ENCODE results near the gene DIRAS3. TPM values are rescaled to one million over a fixed set of nuclear protein-coding genes. Genes with fewer than 3 reads are reported as not detected.

DIRAS3 gene
- total and polyA plus RNA-seq, 8 donors = 0.47 to 3.6 (median 3.1) TPM

DNA sequence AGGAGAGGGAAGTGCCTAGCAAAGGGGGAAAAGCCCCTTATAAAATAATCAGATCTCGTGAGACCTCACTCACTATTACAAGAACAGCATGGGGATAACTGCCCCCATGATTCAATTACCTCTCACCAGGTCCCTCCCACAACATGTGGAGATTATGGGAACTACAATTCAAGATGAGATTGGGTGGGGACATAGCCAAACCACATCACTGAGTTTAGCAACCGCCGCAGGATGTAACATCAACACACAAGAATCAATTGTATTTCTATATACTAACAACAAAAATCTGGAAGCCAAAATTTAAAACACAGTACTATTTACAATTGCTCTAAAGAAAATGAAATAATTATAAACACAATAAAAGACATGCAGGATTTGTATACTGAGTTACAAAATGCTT, 21.9 kb downstream of the DIRAS3 start:
- Histone ChIP-seq H3K27ac (no peak overlapping the region), H3K4me3 (no peak overlapping the region), H3K27me3 (no peaks in the 10 kb centered on the region), H3K36me3 (no peaks in the 10 kb centered on the region), H3K9me3 (no peaks in the 10 kb centered on the region), H3K4me1 (no peaks in the 10 kb centered on the region)
- DNase-seq = no peak
- TF ChIP-seq, protein P1, sequence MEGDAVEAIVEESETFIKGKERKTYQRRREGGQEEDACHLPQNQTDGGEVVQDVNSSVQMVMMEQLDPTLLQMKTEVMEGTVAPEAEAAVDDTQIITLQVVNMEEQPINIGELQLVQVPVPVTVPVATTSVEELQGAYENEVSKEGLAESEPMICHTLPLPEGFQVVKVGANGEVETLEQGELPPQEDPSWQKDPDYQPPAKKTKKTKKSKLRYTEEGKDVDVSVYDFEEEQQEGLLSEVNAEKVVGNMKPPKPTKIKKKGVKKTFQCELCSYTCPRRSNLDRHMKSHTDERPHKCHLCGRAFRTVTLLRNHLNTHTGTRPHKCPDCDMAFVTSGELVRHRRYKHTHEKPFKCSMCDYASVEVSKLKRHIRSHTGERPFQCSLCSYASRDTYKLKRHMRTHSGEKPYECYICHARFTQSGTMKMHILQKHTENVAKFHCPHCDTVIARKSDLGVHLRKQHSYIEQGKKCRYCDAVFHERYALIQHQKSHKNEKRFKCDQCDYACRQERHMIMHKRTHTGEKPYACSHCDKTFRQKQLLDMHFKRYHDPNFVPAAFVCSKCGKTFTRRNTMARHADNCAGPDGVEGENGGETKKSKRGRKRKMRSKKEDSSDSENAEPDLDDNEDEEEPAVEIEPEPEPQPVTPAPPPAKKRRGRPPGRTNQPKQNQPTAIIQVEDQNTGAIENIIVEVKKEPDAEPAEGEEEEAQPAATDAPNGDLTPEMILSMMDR (IDR thresholded peaks at IDR 0.05) = no peak
- intact Hi-C loops (cut with DNase I) = no loop called here
- no peak for ATAC-seq

DNA sequence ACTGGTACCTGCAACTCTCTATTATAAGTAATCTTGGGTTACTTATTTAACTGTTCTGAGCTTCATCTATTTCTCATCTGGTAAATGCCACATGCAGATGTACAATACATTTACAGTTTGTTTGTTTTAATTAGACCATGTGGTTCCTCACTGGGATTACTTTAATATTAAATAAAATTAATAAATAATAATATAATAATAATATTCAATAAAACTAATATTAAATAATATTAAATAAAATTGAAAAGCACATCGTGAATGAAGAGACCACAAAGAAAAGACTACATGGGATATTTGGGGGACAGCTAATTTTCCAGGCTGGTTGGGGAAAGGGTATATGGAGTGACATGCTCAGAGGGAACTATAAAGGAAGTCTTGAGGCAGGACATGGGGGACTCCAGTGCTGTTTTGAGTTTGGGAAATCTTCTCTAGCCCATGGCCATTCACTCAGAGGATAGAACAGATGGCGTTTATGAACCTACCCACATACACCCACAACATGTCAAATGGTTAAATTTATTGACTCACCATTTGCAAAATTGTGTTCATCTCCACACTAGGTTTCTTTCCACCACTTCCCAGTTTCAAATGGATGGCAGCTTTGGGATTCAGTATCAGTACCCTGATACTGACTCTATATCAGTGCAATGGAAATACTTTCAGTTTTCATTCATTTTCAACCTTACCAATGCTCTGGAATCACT, 25.6 kb downstream of the DIRAS3 start:
- TF ChIP-seq, protein P1 (IDR thresholded peaks at IDR 0.05) = no peak
- intact Hi-C loops (cut with DNase I) = no loop called here
- no peaks in the 10 kb centered on the region for H3K4me1 ChIP-seq
- no peaks in the 10 kb centered on the region for H3K9me3 ChIP-seq
- no peak overlapping the region for H3K27ac ChIP-seq
- no peaks in the 10 kb centered on the region for H3K36me3 ChIP-seq
- no peak for DNase-seq
- no peak overlapping the region for H3K4me3 ChIP-seq
- no peak for ATAC-seq
- no peaks in the 10 kb centered on the region for H3K27me3 ChIP-seq

GRCh38 chr1:68016381-68016780, 34.0 kb downstream of the DIRAS3 start:
- no peak for ATAC-seq

DNA sequence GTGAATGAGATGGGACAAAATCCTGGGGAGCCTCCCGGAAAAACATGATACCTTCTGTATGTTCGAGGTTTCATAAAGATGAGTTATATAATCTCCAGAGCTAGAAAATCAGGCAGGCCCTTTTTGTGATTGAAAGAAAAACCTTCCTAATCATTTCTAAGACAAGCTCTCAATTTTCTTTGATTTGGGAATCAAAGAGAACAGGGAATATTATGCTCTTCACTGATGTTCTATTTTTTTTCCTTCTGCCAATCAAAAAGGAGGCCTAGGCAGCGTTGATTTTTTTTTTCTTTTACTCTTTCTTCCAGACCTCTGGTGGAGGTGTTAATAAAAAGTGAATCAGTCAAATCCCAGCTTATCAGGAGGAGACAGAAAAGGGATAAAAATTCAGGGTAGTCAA, 34.5 kb downstream of the DIRAS3 start:
- TF ChIP-seq, protein P1 (IDR thresholded peaks at IDR 0.05) = no peak
- Histone ChIP-seq H3K4me1 (no peaks in the 10 kb centered on the region), H3K9me3 (no peaks in the 10 kb centered on the region), H3K27me3 (no peaks in the 10 kb centered on the region), H3K4me3 (no peak overlapping the region), H3K36me3 (no peaks in the 10 kb centered on the region), H3K27ac (no peak overlapping the region)
- intact Hi-C loops (cut with DNase I) = no loop called here
- no peak for DNase-seq
- ATAC-seq = no peak

More at GRCh38 chr1:68016381-68016780, 34.0 kb downstream of the DIRAS3 start:
- no peaks in the 10 kb centered on the region for H3K36me3 ChIP-seq
- TF ChIP-seq, protein P1 (IDR thresholded peaks at IDR 0.05) = no peak
- H3K9me3 ChIP-seq = no peaks in the 10 kb centered on the region
- no peak overlapping the region for H3K27ac ChIP-seq
- no peaks in the 10 kb centered on the region for H3K4me1 ChIP-seq
- H3K4me3 ChIP-seq = no peak overlapping the region
- H3K27me3 ChIP-seq = no peaks in the 10 kb centered on the region
- intact Hi-C loops (cut with DNase I) = no loop called here
- no peak for DNase-seq

GRCh38 chr1:68015369-68015768, 35.1 kb downstream of the DIRAS3 start:
- ATAC-seq = no peak
- no peaks in the 10 kb centered on the region for H3K27me3 ChIP-seq
- no peak overlapping the region for H3K27ac ChIP-seq
- no peaks in the 10 kb centered on the region for H3K36me3 ChIP-seq
- no peak overlapping the region for H3K4me3 ChIP-seq
- TF ChIP-seq, protein P1 (IDR thresholded peaks at IDR 0.05) = no peak
- H3K9me3 ChIP-seq = no peaks in the 10 kb centered on the region
- intact Hi-C loops (cut with DNase I) = no loop called here
- DNase-seq = no peak
- no peaks in the 10 kb centered on the region for H3K4me1 ChIP-seq
